ENCODE results near the gene ANKRD55.
A peak's percentile ranks its signal among the peaks of the same experiment; 100 is the strongest.
"Not testable (repeated sequence)": the region's sequence is repeated elsewhere in the genome, so short reads cannot be mapped to it uniquely, and the experiment has no call there.

The ANKRD55 gene

GRCh38 chr5:56277573-56277972 lies 44.4 kb upstream of the ANKRD55 start:
- POLR2A ChIA-PET, result no interaction called here
- no peak for DNase-seq (ENCODE audit: extremely low spot score)
- CTCF ChIA-PET, result no interaction called here
- TF ChIP-seq SUZ12 (IDR thresholded peaks at IDR 0.05), result no peak
- no peak for TF ChIP-seq LEF1 (IDR thresholded peaks at IDR 0.05; ENCODE audit: borderline replicate concordance)
- no peak for TF ChIP-seq SP1 (IDR thresholded peaks at IDR 0.05)
- no peak for TF ChIP-seq BHLHE40 (IDR thresholded peaks at IDR 0.05; ENCODE audit: borderline replicate concordance)

- TF ChIP-seq TARDBP (IDR thresholded peaks at IDR 0.05) (no peak), ZNF384 (IDR thresholded peaks at IDR 0.05) (no peak)
- no peak for DNase-seq (ENCODE audit: extremely low spot score)
- ChIA-PET POLR2A (no interaction called here), CTCF (interaction anchor here (0.6 to 4.1 kb wide), 2 partner anchors 564 to 895 kb away, joined by 6 to 38 read pairs; no protein-coding TSS in a partner anchor)
These were observed 40.3 kb upstream of the ANKRD55 start for GRCh38 chr5:56273376-56273955.

GRCh38 chr5:56272765-56273164 lies 39.6 kb upstream of the ANKRD55 start:
- TF ChIP-seq ZNF384 (IDR thresholded peaks at IDR 0.05) (no peak), TARDBP (IDR thresholded peaks at IDR 0.05) (no peak), SUZ12 (IDR thresholded peaks at IDR 0.05) (no peak), PKNOX1 (IDR thresholded peaks at IDR 0.05) (no peak), L3MBTL2 (conservative IDR thresholded peaks at IDR 0.05) (no peak), HDGF (IDR thresholded peaks at IDR 0.05; ENCODE audit: borderline replicate concordance) (no peak), ARNT (IDR thresholded peaks at IDR 0.05) (no peak), FOXK2 (IDR thresholded peaks at IDR 0.05) (no peak), LEF1 (IDR thresholded peaks at IDR 0.05; ENCODE audit: borderline replicate concordance) (no peak), NFRKB (IDR thresholded peaks at IDR 0.05) (no peak), CTBP1 (IDR thresholded peaks at IDR 0.05; ENCODE audit: borderline replicate concordance) (no peak), FOXA1 (IDR thresholded peaks at IDR 0.05) (no peak), ELF4 (IDR thresholded peaks at IDR 0.05) (no peak), FOXM1 (IDR thresholded peaks at IDR 0.05; ENCODE audit: borderline replicate concordance) (no peak), BHLHE40 (IDR thresholded peaks at IDR 0.05; ENCODE audit: borderline replicate concordance) (no peak), SP1 (IDR thresholded peaks at IDR 0.05) (no peak)
- no peak for DNase-seq (ENCODE audit: extremely low spot score)
- CTCF ChIA-PET, result interaction anchor here (4.1 kb wide), 1 partner anchor 565 kb away, joined by 38 read pairs; no protein-coding TSS in a partner anchor
- POLR2A ChIA-PET, result no interaction called here

GRCh38 chr5:56270568-56271392 lies 37.6 kb upstream of the ANKRD55 start:
- ChIA-PET CTCF (interaction anchor here (0.5 to 4.1 kb wide), 7 partner anchors 188 to 879 kb away, joined by 3 to 38 read pairs (median 3); no protein-coding TSS in a partner anchor), POLR2A (no interaction called here)
- peak; percentile 80 for DNase-seq (ENCODE audit: extremely low spot score)
- TF ChIP-seq ARNT (IDR thresholded peaks at IDR 0.05), result no peak
- TF ChIP-seq SP1 (IDR thresholded peaks at IDR 0.05), result no peak
- TF ChIP-seq SUZ12 (IDR thresholded peaks at IDR 0.05), result no peak
- no peak for TF ChIP-seq HDGF (IDR thresholded peaks at IDR 0.05; ENCODE audit: borderline replicate concordance)
- TF ChIP-seq BHLHE40 (IDR thresholded peaks at IDR 0.05; ENCODE audit: borderline replicate concordance), result no peak
- no peak for TF ChIP-seq FOXM1 (IDR thresholded peaks at IDR 0.05; ENCODE audit: borderline replicate concordance)
- TF ChIP-seq L3MBTL2 (conservative IDR thresholded peaks at IDR 0.05), result no peak

- no peak for DNase-seq (ENCODE audit: extremely low spot score)
- ChIA-PET CTCF (interaction anchor here (0.5 to 4.1 kb wide), 5 partner anchors 237 to 869 kb away, joined by 3 to 38 read pairs (median 4); no protein-coding TSS in a partner anchor), POLR2A (no interaction called here)
- TF ChIP-seq SUZ12 (IDR thresholded peaks at IDR 0.05) (no peak), ELF4 (IDR thresholded peaks at IDR 0.05) (no peak), SP1 (IDR thresholded peaks at IDR 0.05) (no peak), NFRKB (IDR thresholded peaks at IDR 0.05) (no peak), ZNF384 (IDR thresholded peaks at IDR 0.05) (no peak), L3MBTL2 (conservative IDR thresholded peaks at IDR 0.05) (no peak), ARNT (IDR thresholded peaks at IDR 0.05) (no peak), LEF1 (IDR thresholded peaks at IDR 0.05; ENCODE audit: borderline replicate concordance) (no peak), FOXK2 (IDR thresholded peaks at IDR 0.05) (no peak), HDGF (IDR thresholded peaks at IDR 0.05; ENCODE audit: borderline replicate concordance) (no peak), BHLHE40 (IDR thresholded peaks at IDR 0.05; ENCODE audit: borderline replicate concordance) (no peak), FOXA1 (IDR thresholded peaks at IDR 0.05) (no peak), PKNOX1 (IDR thresholded peaks at IDR 0.05) (no peak), TARDBP (IDR thresholded peaks at IDR 0.05) (no peak), CTBP1 (IDR thresholded peaks at IDR 0.05; ENCODE audit: borderline replicate concordance) (no peak), FOXM1 (IDR thresholded peaks at IDR 0.05; ENCODE audit: borderline replicate concordance) (no peak)
These were observed 36.9 kb upstream of the ANKRD55 start for GRCh38 chr5:56270058-56270457.

GRCh38 chr5:56269216-56269927 lies 36.2 kb upstream of the ANKRD55 start:
- POLR2A ChIA-PET, result no interaction called here
- CTCF ChIA-PET, result interaction anchor here (0.7 to 4.1 kb wide), 2 partner anchors 569 to 856 kb away, joined by 3 to 38 read pairs; no protein-coding TSS in a partner anchor
- TF ChIP-seq ZNF384 (IDR thresholded peaks at IDR 0.05) (no peak), ARNT (IDR thresholded peaks at IDR 0.05) (no peak), BHLHE40 (IDR thresholded peaks at IDR 0.05; ENCODE audit: borderline replicate concordance) (no peak), FOXK2 (IDR thresholded peaks at IDR 0.05) (no peak), SP1 (IDR thresholded peaks at IDR 0.05) (no peak), SUZ12 (IDR thresholded peaks at IDR 0.05) (no peak), TARDBP (IDR thresholded peaks at IDR 0.05) (no peak), LEF1 (IDR thresholded peaks at IDR 0.05; ENCODE audit: borderline replicate concordance) (no peak), PKNOX1 (IDR thresholded peaks at IDR 0.05) (no peak), CTBP1 (IDR thresholded peaks at IDR 0.05; ENCODE audit: borderline replicate concordance) (no peak), HDGF (IDR thresholded peaks at IDR 0.05; ENCODE audit: borderline replicate concordance) (no peak), NFRKB (IDR thresholded peaks at IDR 0.05) (no peak), ELF4 (IDR thresholded peaks at IDR 0.05) (no peak), FOXM1 (IDR thresholded peaks at IDR 0.05; ENCODE audit: borderline replicate concordance) (no peak), L3MBTL2 (conservative IDR thresholded peaks at IDR 0.05) (no peak), FOXA1 (IDR thresholded peaks at IDR 0.05) (no peak)
- DNase-seq (ENCODE audit: extremely low spot score), result peak; percentile 33

GRCh38 chr5:56268707-56269106 lies 35.6 kb upstream of the ANKRD55 start:
- POLR2A ChIA-PET; DNase-seq (ENCODE audit: extremely low spot score): not testable (repeated sequence)
- CTCF ChIA-PET, result interaction anchor here (0.7 kb wide), 1 partner anchor 857 kb away, joined by 3 read pairs; no protein-coding TSS in a partner anchor

Data from HEK293T (cell line).